Anterior cingulate cortex (tissue), 58 donors: ENCODE measurements around the gene SUGP1.
A peak's percentile ranks its signal among the peaks of the same experiment; 100 is the strongest.
"Not testable (repeated sequence)": the region's sequence is repeated elsewhere in the genome, so short reads cannot be mapped to it uniquely, and the experiment has no call there.

Experiments
- DNase-seq, 58 donors: peaks; one replicate each; lab custom pipeline; 2025; lab: John Stamatoyannopoulos, UW

Gene SUGP1

DNA sequence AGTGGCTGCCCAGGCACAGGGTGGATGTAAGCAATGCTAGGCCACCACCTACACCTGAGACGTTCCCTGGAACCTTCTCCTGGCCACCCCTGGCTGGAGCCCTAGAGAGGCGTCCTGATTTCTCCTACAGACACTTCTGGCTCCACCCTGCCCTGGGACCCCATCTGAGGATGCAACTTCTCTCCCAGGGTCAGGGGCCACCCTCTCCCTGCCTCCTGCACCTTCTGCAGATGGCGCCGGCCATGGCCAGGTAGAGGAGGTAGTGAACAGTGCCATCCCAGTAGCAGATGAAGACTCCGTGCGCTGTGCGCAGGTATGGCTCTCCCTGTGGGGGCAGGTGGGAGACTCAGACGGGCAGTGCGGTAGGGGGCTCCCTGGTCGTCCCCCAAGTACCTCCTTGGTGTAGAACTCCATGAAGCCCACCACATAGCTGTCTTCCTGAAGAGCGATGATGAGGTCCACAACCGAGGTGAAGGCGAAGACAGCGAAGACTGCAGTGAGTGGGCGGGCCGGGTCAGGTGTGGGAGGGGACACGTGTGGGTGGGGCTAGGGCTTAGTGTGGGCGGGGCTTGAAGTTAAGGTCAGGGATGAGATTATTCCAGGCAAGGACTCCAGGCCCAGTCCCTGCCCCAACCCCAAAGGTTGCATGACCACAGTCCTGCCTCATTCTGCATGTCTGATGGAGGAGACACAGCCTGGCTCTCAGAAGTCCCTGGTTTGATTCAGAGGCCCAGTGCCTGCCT lies 50.2 kb downstream of the SUGP1 start:
- DNase-seq: peak in 1 of 58 donors; percentile 26

DNA sequence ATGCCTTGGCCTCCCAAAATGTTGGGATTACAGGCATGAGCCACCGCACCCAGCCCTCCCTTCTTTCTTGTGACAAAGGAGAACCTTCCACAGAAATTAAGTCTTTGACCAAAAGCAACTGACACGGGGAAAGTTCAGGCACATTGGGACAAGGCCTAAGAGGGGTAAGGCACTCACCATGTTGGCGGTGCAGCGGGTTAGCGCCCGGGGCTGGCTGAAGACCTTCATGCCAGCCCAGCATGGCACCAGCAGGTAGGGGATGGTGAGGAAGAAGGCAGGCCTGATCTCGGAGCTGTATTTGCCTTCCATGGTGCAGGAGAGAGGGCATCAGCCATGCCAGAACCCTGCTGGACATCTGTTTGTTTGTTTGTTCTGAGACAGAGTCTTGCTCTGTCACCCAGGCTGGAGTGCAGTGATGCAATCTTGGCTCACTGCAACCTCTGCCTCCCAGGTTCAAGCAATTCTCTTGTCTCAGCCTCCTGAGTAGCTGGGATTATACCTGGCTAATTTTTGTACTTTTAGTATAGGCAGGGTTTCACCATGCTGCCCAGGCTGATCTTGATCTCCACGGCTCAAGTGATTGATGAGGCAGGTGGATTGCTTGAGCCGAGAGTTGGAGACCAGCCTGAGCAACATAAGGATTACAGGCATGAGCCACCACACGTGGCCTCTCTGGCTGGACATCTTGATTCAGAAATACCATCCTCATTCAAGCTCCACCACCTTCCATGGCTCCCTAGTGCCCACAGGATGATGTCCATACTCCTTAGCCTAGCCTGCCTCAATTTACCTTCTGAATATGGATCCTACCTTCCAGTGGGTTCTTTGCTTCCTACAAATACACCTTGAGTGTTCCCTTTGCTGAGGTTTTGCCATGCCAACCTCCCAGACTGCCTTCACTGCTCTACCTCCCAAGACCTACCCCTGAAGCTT lies 51.6 kb downstream of the SUGP1 start:
- no peak for DNase-seq

DNA sequence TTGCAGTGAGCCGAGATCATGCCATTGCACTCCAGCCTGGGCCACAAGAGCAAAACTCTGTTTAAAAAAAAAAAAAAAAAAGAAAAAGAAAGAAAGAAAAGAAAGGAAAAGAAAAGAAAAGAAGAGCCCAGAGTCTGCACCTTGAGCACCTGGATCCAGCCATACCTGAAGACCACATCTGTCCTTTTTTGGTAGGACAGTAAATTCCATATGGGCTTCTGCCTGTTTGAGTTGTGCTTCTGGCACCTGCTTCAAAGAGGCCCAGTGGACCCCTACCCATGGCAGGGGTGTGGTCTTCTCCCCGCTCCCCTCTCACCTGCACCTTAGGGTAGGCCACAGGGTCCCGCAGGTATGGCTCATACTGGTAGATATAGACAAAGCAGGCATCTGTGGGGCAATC lies 53.0 kb downstream of the SUGP1 start:
- DNase-seq: no peak

DNA sequence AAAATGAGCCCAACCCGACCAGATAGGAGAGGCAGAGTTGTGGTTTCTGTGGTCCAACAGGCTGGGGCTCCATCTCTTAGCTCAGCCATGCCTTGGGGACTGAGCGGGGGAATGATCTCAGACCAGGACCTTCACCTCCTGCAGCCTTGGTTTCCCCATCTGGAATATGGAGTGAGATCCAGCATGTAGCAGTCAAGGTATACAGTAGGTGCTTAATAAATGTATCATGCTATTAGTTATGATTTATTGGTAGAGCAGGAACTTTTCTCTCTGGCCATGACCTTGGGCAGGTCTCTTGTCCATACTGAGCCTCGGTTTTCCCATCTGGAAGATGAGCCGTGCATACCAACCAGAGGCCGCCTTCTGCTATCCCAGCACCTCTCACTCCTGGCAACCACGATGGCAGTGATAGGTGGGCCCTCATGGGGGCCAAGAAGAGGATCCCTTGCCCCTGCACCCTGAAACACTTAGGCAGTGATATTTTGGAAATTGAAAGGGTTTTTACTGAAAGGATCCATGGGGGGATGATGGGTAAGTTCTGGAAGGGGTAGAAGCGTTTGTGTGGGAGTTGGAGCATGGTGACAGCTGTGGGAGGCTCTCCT lies 56.3 kb downstream of the SUGP1 start:
- DNase-seq: no peak

DNA sequence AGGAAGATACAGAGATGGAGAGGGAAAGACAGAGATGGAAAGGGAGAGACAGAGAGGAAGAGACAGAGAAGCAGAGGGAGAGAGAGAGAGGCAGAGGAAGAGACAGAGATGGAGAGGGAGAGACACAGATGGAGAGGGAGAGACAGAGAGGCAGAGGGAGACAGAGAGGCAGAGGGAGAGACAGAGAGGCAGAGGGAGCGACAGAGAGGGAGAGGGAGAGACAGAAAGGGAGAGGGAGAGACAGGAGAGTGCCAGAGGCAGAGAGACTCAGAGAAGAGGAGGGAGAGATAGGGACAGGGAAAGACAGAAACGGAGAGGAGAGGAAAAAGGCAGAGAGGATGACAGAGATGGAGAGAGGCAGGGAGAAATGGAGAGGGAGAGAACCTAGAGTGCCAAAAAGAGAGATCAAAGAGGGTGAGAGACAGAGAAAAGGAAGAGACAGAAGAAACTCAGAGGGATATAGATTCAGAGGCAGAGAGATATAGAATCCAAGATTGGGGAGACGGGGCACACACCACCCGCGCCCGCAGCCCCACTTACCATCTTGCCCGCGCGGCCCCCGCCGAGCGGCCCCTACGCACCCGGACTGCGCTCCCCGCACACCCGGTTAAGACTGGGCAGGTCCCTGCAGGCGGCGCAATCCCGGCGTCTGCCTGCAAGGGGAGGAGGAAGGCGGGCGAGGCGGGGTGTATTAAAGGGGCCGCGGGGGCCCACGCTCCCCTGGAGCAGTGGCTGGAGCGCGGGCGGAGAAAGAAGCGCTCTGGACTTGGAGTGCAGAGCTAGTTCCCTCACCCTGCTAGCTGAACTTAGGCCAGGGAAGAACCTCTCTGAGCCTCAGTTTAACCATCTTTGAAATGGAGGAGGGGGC lies 57.9 kb downstream of the SUGP1 start:
- no peak for DNase-seq

DNA sequence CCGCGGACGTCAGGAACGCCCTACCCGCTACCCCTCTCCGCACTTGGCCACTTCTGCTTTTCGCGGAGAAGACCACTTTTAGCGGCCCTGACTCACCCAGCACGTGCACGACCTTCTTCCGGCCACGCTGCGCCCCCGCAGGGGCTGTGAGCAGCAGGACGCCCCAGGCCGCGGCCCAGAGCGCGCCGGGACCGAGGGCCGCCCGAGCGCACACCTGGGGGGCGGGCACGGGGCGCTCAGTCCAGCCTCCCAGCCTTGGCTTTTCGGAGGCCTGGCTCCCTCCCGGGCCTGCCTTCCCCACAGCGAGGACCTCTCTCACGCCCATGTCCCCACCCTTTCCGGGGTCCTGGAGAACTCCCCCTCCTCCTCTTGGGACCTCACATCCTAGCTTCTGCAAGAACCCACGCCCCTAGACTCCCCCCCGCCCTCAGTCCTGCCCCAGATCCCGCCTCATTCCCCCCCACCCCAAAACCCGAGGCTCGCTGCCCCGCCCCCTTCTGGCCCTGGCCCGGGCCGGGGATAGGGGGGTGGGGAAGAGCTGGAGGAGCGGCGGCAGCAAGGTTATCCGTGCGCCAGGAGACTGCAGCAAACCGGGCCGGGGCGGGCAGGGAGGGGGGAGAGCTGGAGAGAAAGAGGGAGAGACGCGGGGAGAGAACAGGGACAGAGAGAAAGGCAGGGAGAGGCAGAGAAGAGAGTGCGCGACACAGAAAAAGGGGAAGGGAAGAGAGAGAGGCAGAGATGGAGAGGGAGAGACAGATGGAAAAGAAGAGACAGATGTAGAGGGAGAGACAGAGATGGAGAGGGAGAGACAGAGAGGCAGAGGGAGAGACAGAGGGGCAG lies 58.7 kb downstream of the SUGP1 start:
- peak in 4 of 58 donors; percentile 4 to 52 (median 28) for DNase-seq

DNA sequence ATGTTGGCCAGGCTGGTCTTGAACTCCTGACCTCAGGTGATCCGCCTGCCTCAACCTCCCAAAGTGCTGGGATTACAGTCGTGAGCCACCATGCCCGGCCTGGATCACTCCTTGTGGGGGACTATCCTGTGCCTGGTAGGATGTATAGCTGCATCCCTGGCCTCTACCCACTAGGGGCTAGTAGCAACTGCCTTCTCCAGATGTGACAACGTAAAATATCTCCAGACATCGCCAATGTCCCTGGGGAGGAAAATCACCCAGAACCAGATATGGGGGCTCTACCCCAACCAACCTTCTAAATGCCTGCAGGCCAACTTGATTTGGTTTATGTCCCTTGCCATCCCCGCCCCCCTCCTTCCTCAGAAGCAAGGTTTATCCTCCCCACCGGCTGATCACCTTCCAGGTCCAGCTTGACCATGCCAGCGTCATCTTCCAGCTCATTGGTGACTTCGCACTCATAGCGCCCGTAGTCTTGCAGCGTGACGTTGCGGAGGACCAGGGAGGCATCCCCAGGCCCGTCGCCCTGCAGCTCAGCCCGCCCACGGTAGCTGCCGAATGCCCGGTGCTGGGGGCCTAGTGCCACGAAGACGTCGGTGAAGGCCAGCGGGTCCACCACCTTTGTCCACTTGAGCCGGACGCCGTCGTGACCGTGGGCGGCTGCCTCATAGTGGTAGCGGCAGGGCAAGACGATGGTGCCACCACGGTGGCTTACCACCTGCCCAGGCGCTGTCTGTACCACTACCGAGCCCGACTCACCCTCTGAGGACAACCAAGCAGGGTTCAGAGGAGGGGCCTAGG lies 59.7 kb downstream of the SUGP1 start:
- no peak for DNase-seq

DNA sequence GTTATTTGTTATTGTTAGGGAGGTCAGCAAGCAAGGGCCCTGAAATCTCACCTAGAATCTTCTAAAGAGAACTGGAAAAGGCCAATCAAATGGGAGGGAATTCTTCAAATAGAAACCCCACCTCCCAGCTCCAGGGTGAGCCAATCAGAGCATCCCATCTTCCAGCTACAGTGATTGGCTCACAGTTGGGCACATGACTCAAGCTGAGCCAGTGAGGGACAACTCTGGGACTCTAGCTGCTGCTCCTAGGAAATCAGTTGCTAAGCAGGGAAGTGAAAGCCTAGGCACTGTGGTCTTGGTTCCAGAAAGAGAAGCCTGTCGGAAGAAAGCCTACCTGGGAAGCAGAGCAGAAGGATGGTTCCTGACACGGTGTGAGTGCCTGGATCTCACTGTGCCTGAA lies 60.6 kb downstream of the SUGP1 start:
- DNase-seq: peak in 31 of 58 donors; percentile 3 to 83 (median 29)

DNA sequence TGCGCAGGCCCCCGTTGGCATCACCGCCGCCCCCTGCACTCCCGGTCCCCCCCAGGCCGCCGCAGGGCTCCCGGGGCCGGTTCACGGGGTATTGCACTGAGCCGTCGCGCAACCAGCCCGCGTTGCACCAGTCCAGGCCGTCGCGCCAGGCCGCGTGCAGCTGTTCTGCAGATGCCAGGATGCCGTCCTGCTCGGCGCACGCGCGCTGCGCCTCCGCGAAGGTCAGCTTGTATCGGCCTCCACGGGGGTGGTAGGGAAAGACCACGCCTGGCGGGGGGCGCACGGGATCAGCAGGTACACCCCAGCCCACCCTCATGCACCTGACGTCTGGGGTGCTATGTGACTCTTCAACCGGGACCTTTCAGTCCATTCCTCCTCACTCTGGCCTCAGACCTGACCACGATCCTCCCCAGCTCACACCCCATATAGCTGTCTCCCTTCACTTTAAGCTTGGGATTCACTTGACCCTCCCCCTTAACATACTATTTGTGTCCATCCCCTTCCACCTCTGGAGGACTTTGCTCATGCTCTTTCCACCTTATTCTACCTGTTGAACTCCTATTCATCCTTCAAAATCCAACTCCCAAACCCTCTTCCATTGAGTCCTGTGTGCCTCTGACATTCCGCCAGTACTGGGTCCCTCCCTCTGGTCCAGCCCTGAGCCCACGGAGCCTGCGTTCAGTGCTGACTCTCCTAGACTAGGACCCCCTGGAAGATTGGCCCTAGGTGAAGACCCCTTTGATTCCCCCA lies 61.5 kb downstream of the SUGP1 start:
- DNase-seq: no peak

DNA sequence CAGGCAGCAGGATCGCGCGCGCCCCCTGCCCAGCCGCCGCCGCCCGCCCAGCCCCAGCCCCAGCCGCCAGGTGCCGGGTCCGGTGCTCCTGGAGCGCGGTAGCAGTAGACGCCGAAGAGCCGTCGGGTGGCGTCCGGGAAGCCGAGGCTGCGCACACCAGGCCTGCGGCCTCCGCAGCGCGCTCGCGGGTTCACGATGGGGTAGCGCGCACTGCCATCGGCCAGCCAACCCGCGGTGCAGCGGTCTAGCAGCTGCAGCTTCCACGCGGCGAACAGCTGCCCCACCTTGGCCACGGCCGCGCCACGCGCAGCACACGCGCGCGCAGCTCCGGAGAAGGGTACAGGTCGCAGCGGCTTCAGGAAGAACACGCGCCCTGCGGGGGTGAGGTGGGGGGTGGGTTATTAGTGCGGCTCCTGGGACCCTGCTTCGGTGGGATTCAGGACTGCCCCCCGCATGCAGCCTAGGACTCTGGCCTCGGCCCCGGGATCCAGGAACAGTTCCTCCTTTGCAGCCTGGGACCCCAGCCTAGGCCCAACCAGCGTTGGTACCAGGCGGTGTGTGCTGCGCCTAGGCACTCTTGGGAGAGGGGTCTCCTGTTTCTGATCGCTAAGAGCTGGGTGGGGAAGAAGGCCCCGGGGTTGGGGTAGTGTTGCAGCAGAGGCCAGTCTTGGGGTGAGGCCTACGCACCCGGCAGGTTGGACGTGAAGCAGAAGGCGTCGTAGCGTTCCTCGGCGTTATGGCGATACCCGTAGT lies 62.3 kb downstream of the SUGP1 start:
- DNase-seq: no peak

DNA sequence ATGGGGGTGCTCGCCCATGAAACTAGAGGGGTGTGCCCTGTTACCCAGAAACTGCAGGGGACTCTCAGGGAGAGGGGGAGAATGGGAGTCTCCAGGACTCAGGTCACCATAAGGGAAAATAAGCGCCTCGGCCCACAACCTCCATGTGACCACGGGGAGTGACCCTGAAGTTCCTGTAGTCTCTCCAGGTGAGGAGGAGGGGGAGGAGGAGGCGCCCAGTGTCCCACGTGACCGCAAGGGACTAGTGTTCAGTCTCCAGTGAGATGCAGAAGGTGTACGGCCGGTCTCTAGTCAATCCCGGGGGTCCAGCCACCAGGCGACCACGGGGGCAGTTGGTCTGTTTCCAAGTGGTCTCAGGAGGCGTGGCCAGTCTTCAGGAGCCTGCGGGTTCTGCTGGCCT lies 63.2 kb downstream of the SUGP1 start:
- DNase-seq: no peak

DNA sequence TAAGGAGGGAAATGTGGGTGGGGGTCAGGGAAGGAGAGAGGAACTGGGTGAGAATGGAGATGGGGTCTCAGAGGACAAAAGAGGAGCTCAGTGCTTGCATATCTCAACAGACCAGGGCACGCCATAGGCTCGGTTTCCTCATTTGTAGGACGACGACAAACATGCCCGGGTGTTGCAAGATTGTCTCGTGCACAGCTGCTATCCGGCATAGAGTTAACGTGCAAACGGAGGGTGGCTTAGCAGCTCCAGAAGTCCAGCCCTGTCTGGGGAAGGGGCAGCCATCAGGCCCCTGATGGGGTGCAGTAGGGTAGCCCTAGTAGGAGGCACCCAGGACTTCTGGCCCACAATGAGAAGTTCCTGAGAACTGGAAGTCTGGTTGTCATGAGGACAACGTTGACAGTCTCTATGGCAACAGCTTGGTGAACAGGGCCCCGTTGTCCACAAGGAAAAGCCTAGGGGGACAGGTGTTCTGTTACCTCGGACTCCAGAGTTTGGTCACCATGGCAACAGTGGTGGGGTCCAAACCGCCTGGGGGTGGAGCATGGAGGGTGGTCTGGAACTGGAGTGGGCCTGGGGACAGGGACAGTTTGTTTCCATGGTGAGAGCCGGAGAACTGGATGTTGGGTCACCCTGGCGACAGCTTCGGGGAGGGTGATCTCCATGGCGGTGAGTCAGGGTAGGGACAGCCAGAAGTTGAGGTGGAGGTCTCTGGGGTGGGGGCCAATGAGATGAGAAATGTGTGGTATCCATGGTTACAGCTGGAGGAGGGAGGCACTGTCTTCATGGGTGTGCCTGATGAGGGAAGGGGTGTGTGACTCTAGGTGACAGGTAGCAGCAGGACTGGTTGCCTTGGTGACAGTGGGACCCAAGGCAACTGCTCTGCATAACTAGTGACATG lies 64.0 kb downstream of the SUGP1 start:
- peak in 5 of 58 donors; percentile 6 to 54 (median 13) for DNase-seq

DNA sequence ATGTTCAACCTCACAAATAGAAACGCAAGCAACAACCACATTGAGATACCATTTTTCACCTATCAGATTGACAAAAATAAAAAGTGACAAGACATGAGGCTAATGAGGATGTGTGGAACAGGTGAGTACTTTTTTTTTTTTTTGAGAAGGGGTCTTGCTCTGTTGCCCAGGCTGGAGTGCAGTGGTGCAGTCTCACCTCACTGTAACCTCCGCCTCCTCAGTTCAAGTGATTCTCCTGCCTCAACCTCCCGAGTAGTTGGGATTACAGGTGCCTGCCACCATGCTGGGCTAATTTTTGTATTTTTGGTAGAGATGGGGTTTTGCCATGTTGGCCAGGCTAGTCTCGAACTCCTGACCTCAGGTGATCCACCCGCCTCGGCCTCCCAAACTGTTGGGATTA lies 66.9 kb downstream of the SUGP1 start:
- not testable (repeated sequence) for DNase-seq

DNA sequence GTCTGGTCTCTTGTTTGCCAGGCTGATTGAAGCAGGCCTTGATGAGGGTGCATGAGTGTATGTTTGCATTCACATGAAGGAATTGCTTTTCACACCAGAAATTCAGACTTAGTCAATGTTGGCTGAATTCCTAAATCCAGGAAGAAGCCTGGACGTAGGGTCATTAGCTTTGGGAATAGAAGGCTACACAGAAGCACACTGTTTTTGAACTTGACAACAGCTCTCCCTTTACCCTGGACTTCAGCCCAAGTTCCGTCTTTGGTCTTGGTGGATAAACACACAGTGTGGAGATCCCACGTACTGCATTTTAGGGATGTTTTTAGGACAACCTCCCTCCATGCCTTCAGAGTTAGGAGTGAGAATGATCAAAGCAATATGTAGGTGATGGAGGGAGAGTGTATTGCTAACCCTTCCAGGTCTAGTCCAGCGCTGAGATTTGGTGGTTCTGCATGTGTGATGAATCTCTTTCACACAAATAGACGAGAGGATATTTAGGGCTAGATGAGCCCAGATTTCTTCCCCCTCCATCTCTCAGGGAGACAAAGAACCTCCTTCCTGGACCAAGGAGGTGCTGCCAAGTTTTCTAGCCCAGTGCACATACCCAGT lies 70.0 kb downstream of the SUGP1 start:
- DNase-seq: no peak

DNA sequence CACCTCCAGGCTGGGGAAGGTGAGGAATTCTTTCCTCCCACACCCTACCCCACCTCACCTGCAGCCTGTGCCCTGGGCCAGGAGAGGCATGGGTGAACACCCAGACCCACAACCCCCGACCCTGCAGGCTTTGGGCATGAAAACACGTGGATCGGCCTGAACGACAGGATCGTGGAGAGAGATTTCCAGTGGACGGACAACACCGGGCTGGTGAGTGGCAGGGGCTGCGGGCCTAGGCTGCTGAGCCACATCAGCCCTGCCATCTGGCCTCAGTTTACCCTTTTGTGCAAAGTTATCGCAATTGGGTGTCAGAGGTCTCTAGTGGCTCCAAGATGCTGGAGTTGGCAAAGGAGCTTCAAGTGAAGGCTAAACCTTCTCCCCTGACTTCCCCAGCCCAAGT lies 79.8 kb downstream of the SUGP1 start:
- no peak for DNase-seq

DNA sequence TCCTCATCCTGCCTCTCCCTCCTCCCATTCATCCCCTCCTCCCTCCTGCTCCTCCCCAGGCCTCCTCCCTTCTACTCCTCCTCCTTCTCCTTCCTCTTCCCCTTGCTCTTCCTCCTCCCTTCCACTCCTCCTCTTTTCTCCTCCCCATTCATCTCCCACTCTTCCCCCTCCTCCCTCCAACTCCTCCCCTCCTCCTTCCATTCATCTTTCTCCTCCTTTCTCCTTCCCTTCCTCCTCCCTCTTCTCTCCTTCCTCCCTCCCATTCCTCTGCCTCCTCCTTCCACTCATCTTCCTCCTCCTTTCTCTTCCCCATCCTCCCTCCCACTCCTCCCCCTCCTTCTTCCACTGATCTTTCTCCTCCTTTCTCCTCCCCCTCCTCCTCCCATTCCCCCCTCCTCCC lies 80.6 kb downstream of the SUGP1 start:
- DNase-seq: no peak
